ENCODE results near the gene UCN. TPM values are rescaled to one million over a fixed set of nuclear protein-coding genes. Genes with fewer than 3 reads are reported as not detected.
"Not testable (repeated sequence)": the region's sequence is repeated elsewhere in the genome, so short reads cannot be mapped to it uniquely, and the experiment has no call there.

Gene UCN
- total RNA-seq, 2 donors from 2014 or later = 1.7 to 2.4 TPM

- peaks cover 12% of the 10 kb centered on the region for H3K27me3 Mint-ChIP-seq
- H3K36me3 Mint-ChIP-seq (ENCODE audit: low read depth) = peaks cover 30% of the 10 kb centered on the region
- peak overlapping the region; percentile 48 for H3K4me3 Mint-ChIP-seq
- no peaks in the 10 kb centered on the region for H3K9me3 Mint-ChIP-seq
- H3K4me1 Mint-ChIP-seq = no peaks in the 10 kb centered on the region
- peak; percentile 15 for ATAC-seq (replicated peaks)
- no peak overlapping the region for H3K27ac Mint-ChIP-seq
These were observed 2.1 kb downstream of the UCN start for GRCh38 chr2:27306136-27306535.

- H3K27me3 Mint-ChIP-seq = peaks cover 12% of the 10 kb centered on the region
- ATAC-seq (replicated peaks) = no peak
- no peak overlapping the region for H3K27ac Mint-ChIP-seq
These were observed 2.7 kb downstream of the UCN start for GRCh38 chr2:27305516-27305915.

GRCh38 chr2:27304488-27305240 is 3.6 kb downstream of the UCN start:
- H3K27ac Mint-ChIP-seq = no peak overlapping the region
- peaks cover 12% of the 10 kb centered on the region for H3K27me3 Mint-ChIP-seq
- no peak overlapping the region for H3K4me3 Mint-ChIP-seq
- H3K4me1 Mint-ChIP-seq = no peaks in the 10 kb centered on the region
- no peaks in the 10 kb centered on the region for H3K9me3 Mint-ChIP-seq
- no peak for ATAC-seq (replicated peaks)
- H3K36me3 Mint-ChIP-seq (ENCODE audit: low read depth) = peaks cover 17% of the 10 kb centered on the region

More at GRCh38 chr2:27305516-27305915, 2.7 kb downstream of the UCN start:
- Mint-ChIP-seq H3K4me1 (no peaks in the 10 kb centered on the region), H3K9me3 (no peaks in the 10 kb centered on the region), H3K4me3 (no peak overlapping the region), H3K36me3 (ENCODE audit: low read depth) (peaks cover 25% of the 10 kb centered on the region)

DNA sequence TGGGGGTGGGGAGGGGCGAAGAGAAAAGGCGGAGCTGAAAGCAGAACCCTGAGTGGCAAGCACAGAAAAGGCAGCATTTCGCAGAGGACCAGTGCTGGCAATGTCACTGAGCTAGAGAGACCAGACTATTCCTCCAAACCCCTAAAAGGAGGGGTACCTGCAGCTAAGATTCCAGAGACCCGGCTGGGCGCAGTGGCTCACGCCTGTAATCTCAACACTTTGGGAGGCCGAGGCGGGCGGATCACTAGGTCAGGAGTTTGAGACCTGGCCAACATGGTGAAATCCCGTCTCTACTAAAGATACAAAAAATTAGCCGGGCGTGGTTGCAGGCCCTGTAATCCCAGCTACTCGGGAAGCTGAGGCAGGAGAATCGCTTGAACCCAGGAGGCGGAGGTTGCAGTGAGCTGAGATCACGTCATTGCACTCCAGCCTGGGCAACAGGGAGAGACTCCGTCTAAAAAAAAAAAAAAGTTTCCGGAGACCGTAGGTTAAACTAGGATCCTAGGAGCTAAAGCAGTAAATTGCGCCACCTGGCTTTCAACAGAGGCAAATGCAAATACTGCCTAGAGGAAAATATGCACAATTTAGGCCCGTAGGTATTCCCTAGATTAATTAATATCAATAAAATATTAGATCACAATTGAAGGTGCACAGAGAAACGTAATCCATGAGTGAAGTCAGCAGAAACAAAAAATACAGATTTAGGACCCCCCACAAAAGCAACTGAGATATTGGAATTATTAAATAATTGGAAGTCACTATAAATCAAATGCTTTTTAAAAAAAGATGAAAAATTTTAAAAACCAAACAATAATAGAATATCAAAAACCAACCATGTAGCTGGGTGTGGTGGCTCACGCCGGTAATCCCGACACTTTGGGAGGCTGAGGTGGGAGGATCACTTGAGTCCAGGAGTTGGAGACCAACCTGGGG is 4.9 kb downstream of the UCN start:
- peaks cover 19% of the 10 kb centered on the region for H3K27me3 Mint-ChIP-seq
- H3K9me3 Mint-ChIP-seq = no peaks in the 10 kb centered on the region
- no peak overlapping the region for H3K27ac Mint-ChIP-seq

DNA sequence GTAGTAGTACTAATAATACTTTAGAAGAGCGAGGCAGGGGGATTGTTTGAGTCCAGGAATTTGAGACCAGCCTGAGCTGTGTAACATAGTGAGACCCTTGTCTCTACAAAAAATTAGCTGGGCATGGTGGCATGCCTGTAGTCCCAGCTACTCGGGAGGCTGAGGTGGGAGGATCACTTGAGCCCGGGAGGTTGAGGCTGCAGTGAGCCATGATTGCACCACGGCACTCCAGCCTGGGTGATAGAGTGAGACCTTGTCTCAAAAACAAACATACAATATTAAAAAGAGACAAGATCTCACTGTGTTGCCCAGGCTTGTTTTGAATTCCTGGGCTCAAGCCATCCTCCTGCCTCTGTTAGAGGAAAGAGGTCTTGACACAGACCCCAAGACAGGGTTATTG is 7.6 kb downstream of the UCN start:
- not testable (repeated sequence) for ATAC-seq (replicated peaks); H3K27ac Mint-ChIP-seq

More for the DNA sequence above, 4.9 kb downstream of the UCN start:
- H3K4me1 Mint-ChIP-seq = no peaks in the 10 kb centered on the region
- peak overlapping the region; percentile 51 for H3K4me3 Mint-ChIP-seq
- peaks cover 4% of the 10 kb centered on the region for H3K36me3 Mint-ChIP-seq (ENCODE audit: low read depth)
- peak; percentile 81 for ATAC-seq (replicated peaks)

GRCh38 chr2:27298391-27299080 is 9.7 kb downstream of the UCN start:
- no peaks in the 10 kb centered on the region for H3K4me1 Mint-ChIP-seq
- no peak for ATAC-seq (replicated peaks)
- no peaks in the 10 kb centered on the region for H3K9me3 Mint-ChIP-seq
- no peak overlapping the region for H3K27ac Mint-ChIP-seq
- H3K36me3 Mint-ChIP-seq (ENCODE audit: low read depth) = no peaks in the 10 kb centered on the region
- peaks cover 16% of the 10 kb centered on the region for H3K27me3 Mint-ChIP-seq
- no peak overlapping the region for H3K4me3 Mint-ChIP-seq

More for the DNA sequence above, 7.6 kb downstream of the UCN start:
- H3K4me1 Mint-ChIP-seq; H3K36me3 Mint-ChIP-seq (ENCODE audit: low read depth); H3K4me3 Mint-ChIP-seq; H3K9me3 Mint-ChIP-seq: not testable (repeated sequence)
- peaks cover 28% of the 10 kb centered on the region for H3K27me3 Mint-ChIP-seq

DNA sequence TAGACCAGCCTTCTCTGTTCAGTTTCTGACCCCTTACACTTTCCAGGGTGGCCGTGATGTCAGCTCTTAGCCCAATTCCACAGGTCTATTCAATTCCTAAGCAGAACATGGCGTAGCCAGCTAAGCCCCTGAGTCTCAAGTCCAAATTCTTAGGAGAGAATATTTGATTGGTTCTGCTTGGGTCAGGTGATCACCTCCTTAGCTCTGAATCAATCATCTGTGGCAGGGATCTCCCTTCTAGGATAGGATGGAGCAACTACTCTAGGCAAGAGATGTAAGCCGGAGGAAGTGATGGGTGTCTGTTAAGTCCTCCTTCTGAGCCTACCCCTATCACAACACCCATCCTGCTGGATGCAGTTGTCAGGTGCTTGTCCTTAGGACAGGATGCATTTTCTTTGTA is 11.1 kb downstream of the UCN start:
- Mint-ChIP-seq H3K36me3 (ENCODE audit: low read depth) (no peaks in the 10 kb centered on the region), H3K4me1 (no peaks in the 10 kb centered on the region), H3K27me3 (peaks cover 20% of the 10 kb centered on the region), H3K4me3 (no peak overlapping the region), H3K27ac (no peak overlapping the region), H3K9me3 (no peaks in the 10 kb centered on the region)
- no peak for ATAC-seq (replicated peaks)

- Mint-ChIP-seq H3K36me3 (ENCODE audit: low read depth) (no peaks in the 10 kb centered on the region), H3K4me1 (no peaks in the 10 kb centered on the region), H3K4me3 (no peak overlapping the region), H3K9me3 (no peaks in the 10 kb centered on the region), H3K27me3 (peaks cover 27% of the 10 kb centered on the region), H3K27ac (no peak overlapping the region)
- ATAC-seq (replicated peaks) = no peak
These were observed 11.8 kb downstream of the UCN start for GRCh38 chr2:27296481-27296880.

DNA sequence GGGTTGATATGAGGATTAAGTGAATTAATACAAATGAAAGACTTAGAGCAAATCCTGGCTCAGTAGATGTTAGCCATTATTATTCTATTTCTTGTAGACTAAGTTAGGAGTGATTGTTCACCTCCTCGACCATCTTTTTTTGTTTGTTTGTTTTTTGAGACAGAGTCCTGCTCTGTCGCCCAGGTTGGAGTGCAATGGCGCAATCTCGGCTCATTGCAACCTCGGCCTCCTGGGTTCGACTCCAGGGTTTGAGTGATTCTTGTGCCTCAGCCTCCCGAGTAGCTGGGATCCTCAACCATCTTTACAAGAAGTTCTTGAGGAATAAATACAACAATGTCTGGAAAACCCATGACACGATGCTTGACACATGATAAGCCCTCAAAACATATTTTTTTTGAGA is 13.3 kb downstream of the UCN start:
- H3K4me1 Mint-ChIP-seq = no peaks in the 10 kb centered on the region
- H3K36me3 Mint-ChIP-seq (ENCODE audit: low read depth) = no peaks in the 10 kb centered on the region
- peaks cover 28% of the 10 kb centered on the region for H3K27me3 Mint-ChIP-seq
- H3K9me3 Mint-ChIP-seq = no peaks in the 10 kb centered on the region
- no peak overlapping the region for H3K27ac Mint-ChIP-seq
- ATAC-seq (replicated peaks) = no peak
- no peak overlapping the region for H3K4me3 Mint-ChIP-seq

DNA sequence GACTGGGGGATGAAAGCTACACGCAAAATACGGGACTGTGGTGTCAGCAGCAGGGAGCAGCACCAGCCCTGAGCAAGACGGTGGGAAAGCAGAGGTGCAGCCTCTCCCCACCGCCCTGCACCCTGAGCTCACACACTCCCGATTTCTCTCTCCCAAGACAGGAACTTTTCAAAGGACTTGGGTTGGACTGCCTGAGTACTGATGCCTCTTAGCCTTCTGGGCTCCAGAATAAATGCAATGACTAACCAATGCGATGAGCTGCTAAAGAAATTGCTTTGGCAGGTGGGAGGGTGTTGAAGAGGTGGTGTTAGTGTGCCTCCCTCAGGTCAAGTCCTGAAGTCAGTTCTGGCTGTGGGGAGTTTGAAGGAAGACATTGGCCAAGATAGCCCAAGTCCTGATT is 16.4 kb downstream of the UCN start:
- Mint-ChIP-seq H3K27me3 (peaks cover 25% of the 10 kb centered on the region), H3K4me1 (no peaks in the 10 kb centered on the region), H3K36me3 (ENCODE audit: low read depth) (no peaks in the 10 kb centered on the region), H3K4me3 (no peak overlapping the region), H3K27ac (no peak overlapping the region), H3K9me3 (no peaks in the 10 kb centered on the region)
- no peak for ATAC-seq (replicated peaks)

GRCh38 chr2:27290549-27290948 is 17.7 kb downstream of the UCN start:
- Mint-ChIP-seq H3K36me3 (ENCODE audit: low read depth) (no peaks in the 10 kb centered on the region), H3K4me1 (no peaks in the 10 kb centered on the region), H3K9me3 (no peaks in the 10 kb centered on the region), H3K4me3 (no peak overlapping the region), H3K27ac (no peak overlapping the region), H3K27me3 (peaks cover 22% of the 10 kb centered on the region)
- no peak for ATAC-seq (replicated peaks)

DNA sequence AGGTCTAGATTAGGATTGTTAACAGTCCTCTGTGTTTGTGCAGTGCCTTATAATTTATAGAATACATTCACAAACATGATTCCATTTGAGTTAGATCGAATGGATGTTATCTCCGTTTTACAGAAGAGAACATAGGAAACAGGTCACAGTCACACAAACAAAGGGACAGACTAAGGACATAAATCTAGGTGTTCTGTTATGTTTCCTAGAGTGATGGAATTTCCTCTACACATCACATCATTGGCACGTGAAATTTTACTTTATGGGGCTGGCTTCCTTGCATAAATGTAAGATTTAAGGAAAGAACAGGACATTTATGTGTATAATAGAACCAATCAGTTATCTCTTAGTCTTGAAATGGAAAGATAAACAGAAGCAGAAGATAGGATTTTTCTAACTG is 19.6 kb downstream of the UCN start:
- no peaks in the 10 kb centered on the region for H3K9me3 Mint-ChIP-seq
- no peak for ATAC-seq (replicated peaks)
- no peaks in the 10 kb centered on the region for H3K36me3 Mint-ChIP-seq (ENCODE audit: low read depth)
- no peak overlapping the region for H3K27ac Mint-ChIP-seq
- H3K27me3 Mint-ChIP-seq = peaks cover 25% of the 10 kb centered on the region
- no peak overlapping the region for H3K4me3 Mint-ChIP-seq
- H3K4me1 Mint-ChIP-seq = no peaks in the 10 kb centered on the region

- no peaks in the 10 kb centered on the region for H3K9me3 Mint-ChIP-seq
- H3K4me3 Mint-ChIP-seq = no peak overlapping the region
- no peak overlapping the region for H3K27ac Mint-ChIP-seq
- H3K36me3 Mint-ChIP-seq (ENCODE audit: low read depth) = no peaks in the 10 kb centered on the region
- no peaks in the 10 kb centered on the region for H3K4me1 Mint-ChIP-seq
- ATAC-seq (replicated peaks) = no peak
- peaks cover 30% of the 10 kb centered on the region for H3K27me3 Mint-ChIP-seq
These were observed 22.8 kb downstream of the UCN start for GRCh38 chr2:27285481-27285880.

DNA sequence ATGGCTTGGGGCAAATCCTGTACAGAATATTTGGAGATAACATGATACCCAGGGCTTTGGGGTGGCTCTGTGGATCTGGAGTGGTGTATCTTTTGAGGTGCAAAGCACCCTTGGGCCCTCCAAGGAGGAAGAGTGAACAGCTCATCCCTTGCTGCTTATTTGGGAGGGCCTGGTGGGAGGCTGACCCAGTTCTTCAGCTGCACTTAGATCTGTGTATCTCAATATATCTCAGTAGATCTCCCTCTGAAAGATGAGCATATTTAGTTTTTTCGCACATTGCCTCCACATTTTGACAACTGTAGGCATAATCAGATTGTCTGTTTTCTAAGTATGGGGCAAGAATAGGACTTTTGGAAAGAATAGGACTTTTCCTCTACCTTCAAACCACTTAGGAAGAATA is 23.2 kb downstream of the UCN start:
- no peaks in the 10 kb centered on the region for H3K36me3 Mint-ChIP-seq (ENCODE audit: low read depth)
- no peak overlapping the region for H3K27ac Mint-ChIP-seq
- H3K9me3 Mint-ChIP-seq = no peaks in the 10 kb centered on the region
- peaks cover 31% of the 10 kb centered on the region for H3K27me3 Mint-ChIP-seq
- no peak for ATAC-seq (replicated peaks)
- H3K4me3 Mint-ChIP-seq = no peak overlapping the region
- H3K4me1 Mint-ChIP-seq = peaks cover 2% of the 10 kb centered on the region

Data from activated T-helper 17 cell treated with anti-CD3 and anti-CD28 coated beads, Interleukin-2, amount 50 U/mL, for 72 hours (primary cell).